Activated T-helper 2 cell treated with anti-CD3 and anti-CD28 coated beads, Interferon-gamma antibody, Interleukin-2, Interleukin-4, amounts not matched to agents 10 μg/mL and 5 μg/mL and 100 μg/mL, durations not matched to agents 14 hours and 24 hours and 36 hours (primary cell): ENCODE results near the gene FBXO15. TPM values are rescaled to one million over a fixed set of nuclear protein-coding genes. Genes with fewer than 3 reads are reported as not detected.

Source experiments
- DNase-seq: peaks from one replicate; pipeline ENCODE4 v3.0.0; 2021; ENCODE audit warnings: low spot score
- H3K27ac Mint-ChIP-seq: one replicate; pipeline ENCODE4 v1.8.0; 2021; ENCODE audit warnings: mixed read lengths
- H3K27me3 Mint-ChIP-seq: one replicate; pipeline ENCODE4 v1.8.0; 2021; ENCODE audit warnings: low read depth, mixed read lengths
- H3K36me3 Mint-ChIP-seq: one replicate; pipeline ENCODE4 v1.8.0; 2021; ENCODE audit warnings: low read depth, mixed read lengths
- H3K4me1 Mint-ChIP-seq: one replicate; pipeline ENCODE4 v1.8.0; 2021; ENCODE audit warnings: low read depth, mixed read lengths
- H3K4me3 Mint-ChIP-seq: one replicate; pipeline ENCODE4 v1.8.0; 2021; ENCODE audit warnings: low read depth, mild to moderate bottlenecking, moderate library complexity, mixed read lengths
- H3K9me3 Mint-ChIP-seq: one replicate; pipeline ENCODE4 v1.8.0; 2021; ENCODE audit warnings: mixed read lengths
- intact Hi-C: fragments of 100-400 bp; cut with micrococcal nuclease; formaldehyde crosslinking; loops from one replicate; pipeline ENCODE4 v1.15.1; 2023
- total RNA-seq: library from RNA; stranded (reverse); gene quantifications from 2 replicates; pipeline ENCODE4 v1.2.3, GENCODE V29; 2022

The FBXO15 gene
- total RNA-seq, 1 donor from 2014 or later, result 0.91 TPM

GRCh38 chr18:74148543-74149070 lies 973 bp upstream of the FBXO15 start:
- Mint-ChIP-seq H3K4me1 (peaks cover 50% of the 10 kb centered on the region), H3K27ac (peak overlapping the region; percentile 98), H3K36me3 (peaks cover 19% of the 10 kb centered on the region), H3K9me3 (no peaks in the 10 kb centered on the region), H3K27me3 (peaks cover 4% of the 10 kb centered on the region), H3K4me3 (peak overlapping the region; percentile 99)
- intact Hi-C loops, result loop anchor here (1.0 to 2.0 kb wide), 5 partner anchors 8 to 351 kb away; no protein-coding TSS in a partner anchor
- DNase-seq, result no peak

GRCh38 chr18:74147491-74147778 lies 199 bp downstream of the FBXO15 start:
- Mint-ChIP-seq H3K9me3 (no peaks in the 10 kb centered on the region), H3K4me1 (peaks cover 40% of the 10 kb centered on the region), H3K4me3 (peak overlapping the region; percentile 99), H3K36me3 (peaks cover 15% of the 10 kb centered on the region), H3K27ac (peak overlapping the region; percentile 98), H3K27me3 (peaks cover 4% of the 10 kb centered on the region)
- no peak for DNase-seq
- intact Hi-C loops, result loop anchor here (2.0 kb wide), 1 partner anchor 447 kb away; no protein-coding TSS in a partner anchor

GRCh38 chr18:74146756-74147155 lies 878 bp downstream of the FBXO15 start:
- Mint-ChIP-seq H3K4me3 (peak overlapping the region; percentile 99), H3K4me1 (peaks cover 36% of the 10 kb centered on the region), H3K27ac (peak overlapping the region; percentile 78), H3K27me3 (peaks cover 4% of the 10 kb centered on the region), H3K9me3 (no peaks in the 10 kb centered on the region), H3K36me3 (peaks cover 11% of the 10 kb centered on the region)
- intact Hi-C loops, result loop anchor here (2.0 kb wide), 1 partner anchor 448 kb away; no protein-coding TSS in a partner anchor
- DNase-seq, result no peak

- peaks cover 1% of the 10 kb centered on the region for H3K27me3 Mint-ChIP-seq
- H3K4me1 Mint-ChIP-seq, result peaks cover 44% of the 10 kb centered on the region
- H3K27ac Mint-ChIP-seq, result no peak overlapping the region
- intact Hi-C loops, result no loop called here
- no peaks in the 10 kb centered on the region for H3K9me3 Mint-ChIP-seq
- DNase-seq, result no peak
- no peak overlapping the region for H3K4me3 Mint-ChIP-seq
- H3K36me3 Mint-ChIP-seq, result no peaks in the 10 kb centered on the region
Measured at GRCh38 chr18:74142252-74142651, 5.4 kb downstream of the FBXO15 start.

GRCh38 chr18:74141667-74142066 lies 6.0 kb downstream of the FBXO15 start:
- DNase-seq, result no peak
- Mint-ChIP-seq H3K4me3 (no peak overlapping the region), H3K36me3 (no peaks in the 10 kb centered on the region), H3K27ac (no peak overlapping the region), H3K4me1 (peaks cover 38% of the 10 kb centered on the region), H3K27me3 (peaks cover 1% of the 10 kb centered on the region), H3K9me3 (no peaks in the 10 kb centered on the region)
- intact Hi-C loops, result loop anchor here (2.0 kb wide), 2 partner anchors 79 to 357 kb away; no protein-coding TSS in a partner anchor

GRCh38 chr18:74140582-74140981 lies 7.1 kb downstream of the FBXO15 start:
- Mint-ChIP-seq H3K4me3 (peak overlapping the region; percentile 67), H3K4me1 (peaks cover 36% of the 10 kb centered on the region), H3K27ac (peak overlapping the region; percentile 92), H3K9me3 (no peaks in the 10 kb centered on the region), H3K27me3 (peaks cover 1% of the 10 kb centered on the region), H3K36me3 (no peaks in the 10 kb centered on the region)
- no peak for DNase-seq
- intact Hi-C loops, result loop anchor here (1.0 to 2.0 kb wide), 4 partner anchors 8 to 358 kb away; partner anchors contain the start of gene TIMM21

GRCh38 chr18:74139888-74140287 lies 7.7 kb downstream of the FBXO15 start:
- H3K27ac Mint-ChIP-seq, result peak overlapping the region; percentile 92
- peaks cover 36% of the 10 kb centered on the region for H3K4me1 Mint-ChIP-seq
- no peaks in the 10 kb centered on the region for H3K36me3 Mint-ChIP-seq
- H3K4me3 Mint-ChIP-seq, result peak overlapping the region; percentile 67
- H3K27me3 Mint-ChIP-seq, result peaks cover under 1% of the 10 kb centered on the region
- DNase-seq, result no peak
- no peaks in the 10 kb centered on the region for H3K9me3 Mint-ChIP-seq
- intact Hi-C loops, result loop anchor here (1.0 to 2.0 kb wide), 4 partner anchors 8 to 359 kb away; partner anchors contain the start of gene TIMM21

- Mint-ChIP-seq H3K27me3 (no peaks in the 10 kb centered on the region), H3K9me3 (no peaks in the 10 kb centered on the region), H3K4me3 (peak overlapping the region; percentile 67), H3K4me1 (peaks cover 36% of the 10 kb centered on the region), H3K27ac (peak overlapping the region; percentile 92), H3K36me3 (no peaks in the 10 kb centered on the region)
- intact Hi-C loops, result no loop called here
- no peak for DNase-seq
Measured at GRCh38 chr18:74139411-74139810, 8.2 kb downstream of the FBXO15 start.

- H3K9me3 Mint-ChIP-seq, result no peaks in the 10 kb centered on the region
- no peaks in the 10 kb centered on the region for H3K36me3 Mint-ChIP-seq
- H3K4me3 Mint-ChIP-seq, result no peak overlapping the region
- intact Hi-C loops, result no loop called here
- DNase-seq, result no peak
- H3K27me3 Mint-ChIP-seq, result no peaks in the 10 kb centered on the region
- peak overlapping the region; percentile 66 for H3K27ac Mint-ChIP-seq
- peaks cover 36% of the 10 kb centered on the region for H3K4me1 Mint-ChIP-seq
Measured at GRCh38 chr18:74137920-74138538, 9.6 kb downstream of the FBXO15 start.

GRCh38 chr18:74132201-74132600 lies 15.4 kb downstream of the FBXO15 start:
- intact Hi-C loops, result no loop called here
- Mint-ChIP-seq H3K27ac (no peak overlapping the region), H3K4me1 (peaks cover 4% of the 10 kb centered on the region), H3K4me3 (no peak overlapping the region), H3K27me3 (peaks cover 3% of the 10 kb centered on the region), H3K9me3 (no peaks in the 10 kb centered on the region), H3K36me3 (no peaks in the 10 kb centered on the region)
- DNase-seq, result no peak

- no peak for DNase-seq
- intact Hi-C loops, result no loop called here
- Mint-ChIP-seq H3K36me3 (no peaks in the 10 kb centered on the region), H3K4me1 (peaks cover 4% of the 10 kb centered on the region), H3K27me3 (peaks cover 5% of the 10 kb centered on the region), H3K9me3 (no peaks in the 10 kb centered on the region), H3K4me3 (no peak overlapping the region), H3K27ac (no peak overlapping the region)
Measured at GRCh38 chr18:74131124-74131523, 16.5 kb downstream of the FBXO15 start.

GRCh38 chr18:74128159-74128558 lies 19.5 kb downstream of the FBXO15 start:
- no peak overlapping the region for H3K27ac Mint-ChIP-seq
- DNase-seq, result no peak
- H3K4me1 Mint-ChIP-seq, result peaks cover 4% of the 10 kb centered on the region
- H3K4me3 Mint-ChIP-seq, result no peak overlapping the region
- H3K36me3 Mint-ChIP-seq, result no peaks in the 10 kb centered on the region
- peaks cover 13% of the 10 kb centered on the region for H3K27me3 Mint-ChIP-seq
- H3K9me3 Mint-ChIP-seq, result no peaks in the 10 kb centered on the region
- intact Hi-C loops, result no loop called here
